SK-N-SH treated with all-trans-retinoic acid at 6 μM for 48 hours (cell line): ENCODE measurements around the gene DCX.

Experiments used
- ATAC-seq: fragments of 200-7000 bp; cut with Tn5 transposase; 3 replicates; pipeline ENCODE4 v1.9.1; 2020; ENCODE audit warnings: mild to moderate bottlenecking, moderate library complexity
- ARNTL ChIP-seq: fragments of 450-650 bp; formaldehyde crosslinking; IDR thresholded peaks from 2 replicates; pipeline ENCODE4 v1.5.0; 2020; ENCODE audit warnings: low read depth, mild to moderate bottlenecking, moderate library complexity, borderline replicate concordance
- BACH2 ChIP-seq: fragments of 250-450 bp; sonication (Bioruptor Pico); IDR thresholded peaks from 2 replicates; pipeline ENCODE4 v1.9.0; 2021; ENCODE audit warnings: mild to moderate bottlenecking, borderline replicate concordance
- CREB5 ChIP-seq: fragments of 250-450 bp; sonication (Bioruptor Pico); IDR thresholded peaks from 2 replicates; pipeline ENCODE4 v1.5.1; 2020; ENCODE audit warnings: low read depth, mild to moderate bottlenecking, moderate library complexity
- CSDC2 ChIP-seq: fragments of 250-450 bp; sonication (Bioruptor Pico); IDR thresholded peaks from 2 replicates; pipeline ENCODE4 v1.5.0; 2020; ENCODE audit warnings: mild to moderate bottlenecking, moderate library complexity
- CSRNP3 ChIP-seq: fragments of 250-450 bp; sonication (Bioruptor Pico); IDR thresholded peaks from 2 replicates; pipeline ENCODE4 v1.5.1; 2021; ENCODE audit warnings: mild to moderate bottlenecking, moderate library complexity
- ESRRG ChIP-seq: fragments of 250-450 bp; sonication (Bioruptor Pico); IDR thresholded peaks from 2 replicates; pipeline ENCODE4 v1.6.1; 2021; ENCODE audit warnings: mild to moderate bottlenecking
- GLIS3 ChIP-seq: fragments of 250-450 bp; sonication (Bioruptor Pico); IDR thresholded peaks from 2 replicates; pipeline ENCODE4 v1.5.0; 2020; ENCODE audit warnings: mild to moderate bottlenecking, moderate library complexity
- ISL1 ChIP-seq: fragments of 250-450 bp; sonication (Bioruptor Pico); IDR thresholded peaks from 2 replicates; pipeline ENCODE4 v2.1.2; 2022; ENCODE audit warnings: mild to moderate bottlenecking, moderate library complexity
- OSR1 ChIP-seq: fragments of 250-450 bp; sonication (Bioruptor Pico); IDR thresholded peaks from 2 replicates; pipeline ENCODE4 v1.8.0; 2022; ENCODE audit warnings: moderate library complexity, mild to moderate bottlenecking, inconsistent platforms
- PATZ1 ChIP-seq: fragments of 250-450 bp; sonication (Bioruptor Pico); IDR thresholded peaks from 2 replicates; pipeline ENCODE4 v1.8.0; 2020; ENCODE audit warnings: mild to moderate bottlenecking, moderate library complexity, borderline replicate concordance
- PPARA ChIP-seq: fragments of 250-450 bp; sonication (Bioruptor Pico); IDR thresholded peaks from 2 replicates; pipeline ENCODE4 v1.5.0; 2020; ENCODE audit warnings: mild to moderate bottlenecking, borderline replicate concordance
- RARB ChIP-seq: fragments of 250-450 bp; sonication (Bioruptor Pico); IDR thresholded peaks from 2 replicates; pipeline ENCODE4 v1.8.0; 2021; ENCODE audit warnings: mild to moderate bottlenecking, moderate library complexity
- SNAI2 ChIP-seq: fragments of 250-450 bp; sonication (Bioruptor Pico); IDR thresholded peaks from 2 replicates; pipeline ENCODE4 v1.5.0; 2020; ENCODE audit warnings: mild to moderate bottlenecking, moderate library complexity
- TOX ChIP-seq: fragments of 250-450 bp; sonication (Bioruptor Pico); IDR thresholded peaks from 2 replicates; pipeline ENCODE4 v1.8.0; 2021; ENCODE audit warnings: mild to moderate bottlenecking, moderate library complexity, borderline replicate concordance
- TSHZ2 ChIP-seq: fragments of 250-450 bp; sonication (Bioruptor Pico); IDR thresholded peaks from 2 replicates; pipeline ENCODE4 v1.5.0; 2020; ENCODE audit warnings: mild to moderate bottlenecking, moderate library complexity
- ZC3H10 ChIP-seq: fragments of 250-450 bp; sonication (Bioruptor Pico); IDR thresholded peaks from 2 replicates; pipeline ENCODE4 v1.5.1; 2021; ENCODE audit warnings: mild to moderate bottlenecking, moderate library complexity
- ZFP3 ChIP-seq: fragments of 250-450 bp; sonication (Bioruptor Pico); IDR thresholded peaks from 2 replicates; pipeline ENCODE4 v1.5.0; 2020; ENCODE audit warnings: mild to moderate bottlenecking, moderate library complexity
- ZFP30 ChIP-seq: fragments of 450-650 bp; formaldehyde crosslinking; IDR thresholded peaks from 2 replicates; pipeline ENCODE4 v1.5.0; 2022; ENCODE audit warnings: mild to moderate bottlenecking, moderate library complexity
- ZNF565 ChIP-seq: fragments of 450-650 bp; formaldehyde crosslinking; conservative IDR thresholded peaks from 2 replicates; pipeline ENCODE4 v1.5.0; 2020; ENCODE audit warnings: low read depth, mild to moderate bottlenecking, moderate library complexity
- ZNF70 ChIP-seq: fragments of 450-650 bp; formaldehyde crosslinking; IDR thresholded peaks from 2 replicates; pipeline ENCODE4 v1.5.0; 2020; ENCODE audit warnings: mild to moderate bottlenecking, moderate library complexity
- ZNF8 ChIP-seq: fragments of 450-650 bp; formaldehyde crosslinking; IDR thresholded peaks from 2 replicates; pipeline ENCODE4 v1.5.0; 2020; ENCODE audit warnings: mild to moderate bottlenecking, moderate library complexity

The DCX gene

GRCh38 chrX:111353793-111354192 is 58.2 kb downstream of the DCX start (continued):
- no peak for TF ChIP-seq OSR1 (CRISPR knock-in tag)
- no peak for TF ChIP-seq ESRRG
- no peak for TF ChIP-seq ISL1 (CRISPR knock-in tag)

GRCh38 chrX:111352424-111352823 is 59.6 kb downstream of the DCX start:
- no peak for TF ChIP-seq BACH2 (CRISPR knock-in tag)
- TF ChIP-seq TSHZ2 (CRISPR knock-in tag): no peak
- TF ChIP-seq ZNF70 (CRISPR knock-in tag): no peak
- TF ChIP-seq CSDC2 (CRISPR knock-in tag): no peak
- TF ChIP-seq PPARA (CRISPR knock-in tag): no peak
- TF ChIP-seq PATZ1 (CRISPR knock-in tag): no peak
- no peak for TF ChIP-seq ZFP30 (CRISPR knock-in tag)
- TF ChIP-seq ZFP3 (CRISPR knock-in tag): no peak
- TF ChIP-seq ZC3H10: no peak
- TF ChIP-seq ISL1 (CRISPR knock-in tag): no peak
- no peak for TF ChIP-seq CREB5 (CRISPR knock-in tag)
- TF ChIP-seq ESRRG: no peak
- TF ChIP-seq CSRNP3: no peak
- no peak for TF ChIP-seq TOX
- TF ChIP-seq ZNF565 (CRISPR knock-in tag): no peak
- no peak for TF ChIP-seq ARNTL (CRISPR knock-in tag)
- TF ChIP-seq RARB (CRISPR knock-in tag): no peak
- no peak for TF ChIP-seq ZNF8
- TF ChIP-seq SNAI2 (CRISPR knock-in tag): no peak
- TF ChIP-seq OSR1 (CRISPR knock-in tag): no peak
- ATAC-seq: peak; percentile 40

- TF ChIP-seq CSDC2 (CRISPR knock-in tag) (no peak), CSRNP3 (no peak), GLIS3 (CRISPR knock-in tag) (no peak), CREB5 (CRISPR knock-in tag) (no peak), RARB (CRISPR knock-in tag) (no peak)
- ATAC-seq: no peak
Measured at GRCh38 chrX:111349934-111350333, 62.1 kb downstream of the DCX start.
